Colonic mucosa (tissue), 4 donors: ENCODE results near the gene TRIM67. TPM values are rescaled to one million over a fixed set of nuclear protein-coding genes. Genes with fewer than 3 reads are reported as not detected.
"Not testable (repeated sequence)": the region's sequence is repeated elsewhere in the genome, so short reads cannot be mapped to it uniquely, and the experiment has no call there.

Source experiments
- DNase-seq: peaks from one replicate; pipeline ENCODE4 v3.0.0-alpha.2; 2020
- H3K27ac ChIP-seq: fragments of 200-600 bp; one replicate; pipeline ENCODE4 v1.8.0; 2021
- H3K27me3 ChIP-seq: fragments of 200-600 bp; one replicate; pipeline ENCODE4 v1.8.0; 2021
- H3K36me3 ChIP-seq: fragments of 200-600 bp; one replicate; pipeline ENCODE4 v1.8.0; 2021
- H3K4me1 ChIP-seq: fragments of 200-600 bp; one replicate; pipeline ENCODE4 v1.8.0; 2021; ENCODE audit warnings: mild to moderate bottlenecking
- H3K4me3 ChIP-seq: fragments of 200-600 bp; one replicate; pipeline ENCODE4 v1.8.0; 2021
- H3K9ac ChIP-seq, 2 donors: one replicate each; pipeline ENCODE4 v1.7.0; 2013; ENCODE audit warnings: control low read depth in 2 of 2, low read depth in 2 of 2, low read length in 2 of 2
- H3K9me3 ChIP-seq: fragments of 200-600 bp; one replicate; pipeline ENCODE4 v1.8.0; 2021
- intact Hi-C: fragments of 100-400 bp; cut with DNase I; formaldehyde crosslinking; loops from one replicate; pipeline ENCODE4 v1.14.1; 2022
- total RNA-seq, 2 donors: library from RNA; stranded (reverse); fragmentation: NEBNext Ultra II Directional in 1 of 2; extraction: Animal tissue kit (Norgen Biotek cat#: 25700) in 1 of 2; gene quantifications; one replicate each; pipeline ENCODE4 v1.2.1, GENCODE V29; 2021
- TF ChIP-seq, protein P1 (sequence below): fragments of 200-600 bp; IDR thresholded peaks from one replicate; pipeline ENCODE4 v1.8.0; 2022; ENCODE audit warnings: antibody characterized with exemption, mild to moderate bottlenecking
- donor health status: healthy.
- donor health status: DM: no; HTN: no; CAD: no.
- donor health status: DM: no; HTN: no; CAD: no.

The TRIM67 gene
- total RNA-seq, 2 donors from 2014 or later: 0.03 TPM; not detected in 1

DNA sequence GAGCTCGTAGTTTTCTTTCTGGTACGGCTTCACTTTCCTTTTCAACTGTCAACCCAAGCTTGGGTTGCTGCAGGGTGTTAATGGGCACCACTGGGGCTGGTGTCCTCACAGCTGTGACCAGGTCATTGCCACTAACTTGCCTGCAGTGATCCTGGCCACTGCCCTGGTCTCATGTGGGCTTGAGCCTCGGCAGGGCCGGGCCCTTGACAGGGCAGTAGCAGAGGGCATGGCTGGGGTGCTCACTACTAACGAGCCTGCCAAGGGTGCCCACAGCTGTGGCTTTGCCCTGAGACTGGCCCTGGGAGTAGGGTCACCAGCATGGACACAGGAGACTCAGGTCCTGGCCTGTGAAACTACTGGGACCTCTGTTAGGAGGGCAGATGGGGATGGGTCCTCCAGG, 47.7 kb downstream of the TRIM67 start:
- no peak overlapping the region for H3K27ac ChIP-seq
- H3K27me3 ChIP-seq: no peaks in the 10 kb centered on the region
- DNase-seq: no peak
- H3K4me1 ChIP-seq: no peaks in the 10 kb centered on the region
- intact Hi-C loops: loop anchor here (5.0 kb wide), 1 partner anchor 292 kb away; no protein-coding TSS in a partner anchor
- TF ChIP-seq, protein P1, sequence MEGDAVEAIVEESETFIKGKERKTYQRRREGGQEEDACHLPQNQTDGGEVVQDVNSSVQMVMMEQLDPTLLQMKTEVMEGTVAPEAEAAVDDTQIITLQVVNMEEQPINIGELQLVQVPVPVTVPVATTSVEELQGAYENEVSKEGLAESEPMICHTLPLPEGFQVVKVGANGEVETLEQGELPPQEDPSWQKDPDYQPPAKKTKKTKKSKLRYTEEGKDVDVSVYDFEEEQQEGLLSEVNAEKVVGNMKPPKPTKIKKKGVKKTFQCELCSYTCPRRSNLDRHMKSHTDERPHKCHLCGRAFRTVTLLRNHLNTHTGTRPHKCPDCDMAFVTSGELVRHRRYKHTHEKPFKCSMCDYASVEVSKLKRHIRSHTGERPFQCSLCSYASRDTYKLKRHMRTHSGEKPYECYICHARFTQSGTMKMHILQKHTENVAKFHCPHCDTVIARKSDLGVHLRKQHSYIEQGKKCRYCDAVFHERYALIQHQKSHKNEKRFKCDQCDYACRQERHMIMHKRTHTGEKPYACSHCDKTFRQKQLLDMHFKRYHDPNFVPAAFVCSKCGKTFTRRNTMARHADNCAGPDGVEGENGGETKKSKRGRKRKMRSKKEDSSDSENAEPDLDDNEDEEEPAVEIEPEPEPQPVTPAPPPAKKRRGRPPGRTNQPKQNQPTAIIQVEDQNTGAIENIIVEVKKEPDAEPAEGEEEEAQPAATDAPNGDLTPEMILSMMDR: no peak
- no peak overlapping the region for H3K9ac ChIP-seq
- H3K4me3 ChIP-seq: no peak overlapping the region
- no peaks in the 10 kb centered on the region for H3K9me3 ChIP-seq
- no peaks in the 10 kb centered on the region for H3K36me3 ChIP-seq

- intact Hi-C loops: loop anchor here (5.0 to 10.0 kb wide), 3 partner anchors 233 to 575 kb away; partner anchors contain the start of genes ARV1 and TTC13
- H3K27ac ChIP-seq: no peak overlapping the region
- TF ChIP-seq, protein P1: no peak
- no peak for DNase-seq
- H3K9ac ChIP-seq: no peak overlapping the region
- no peaks in the 10 kb centered on the region for H3K4me1 ChIP-seq
- H3K9me3 ChIP-seq: no peaks in the 10 kb centered on the region
- H3K27me3 ChIP-seq: no peaks in the 10 kb centered on the region
- no peaks in the 10 kb centered on the region for H3K36me3 ChIP-seq
- H3K4me3 ChIP-seq: no peak overlapping the region
These were observed 48.3 kb downstream of the TRIM67 start for GRCh38 chr1:231210126-231210525.

DNA sequence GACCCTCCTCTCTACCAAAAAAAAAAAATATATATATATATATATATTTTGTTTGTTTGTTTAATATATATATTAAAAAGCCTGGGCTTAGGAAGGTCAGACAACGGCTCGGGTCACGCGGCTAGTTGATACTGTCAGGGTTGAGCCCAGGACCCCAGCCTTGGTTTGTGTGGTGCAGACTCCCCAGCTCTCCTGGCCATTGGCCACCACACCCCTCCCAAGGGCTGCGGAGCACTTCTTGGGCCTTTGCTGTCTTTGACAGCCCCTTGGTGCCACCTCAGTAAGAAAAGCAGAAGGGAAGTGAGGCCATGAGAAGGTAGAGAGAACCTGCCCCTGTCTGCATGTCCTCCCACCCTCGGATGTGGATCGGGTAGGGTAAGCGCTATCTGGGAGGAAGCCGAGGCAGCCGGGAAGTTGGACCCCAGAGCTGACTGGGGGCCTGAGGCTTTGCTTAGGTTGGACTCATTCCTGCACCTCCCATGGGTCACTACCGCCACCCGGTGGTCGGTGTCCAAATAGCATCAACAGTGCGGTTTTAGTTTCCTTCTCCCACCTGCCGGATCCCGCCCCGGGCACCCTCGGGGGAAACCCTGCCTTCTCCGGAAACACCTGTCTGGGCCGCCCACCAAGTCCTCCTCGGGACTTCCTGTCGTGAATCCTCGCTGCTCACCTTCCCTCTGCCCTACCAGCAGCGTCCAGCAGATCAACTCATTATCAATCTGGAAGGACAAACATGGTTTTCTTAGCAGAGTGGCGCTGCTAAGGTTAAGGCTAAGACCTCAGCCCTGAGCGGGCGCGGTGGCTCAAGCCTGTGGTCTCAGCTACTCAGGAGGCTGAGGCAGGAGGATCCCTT, 49.4 kb downstream of the TRIM67 start:
- Histone ChIP-seq H3K9ac (peak overlapping the region; percentile 50 to 67), H3K27ac (peak overlapping the region; percentile 14), H3K4me1 (no peaks in the 10 kb centered on the region), H3K4me3 (peak overlapping the region; percentile 26), H3K36me3 (no peaks in the 10 kb centered on the region), H3K9me3 (no peaks in the 10 kb centered on the region), H3K27me3 (no peaks in the 10 kb centered on the region)
- peak; percentile 96 for DNase-seq
- TF ChIP-seq, protein P1: peak; percentile 81
- intact Hi-C loops: loop anchor here (5.0 to 10.0 kb wide), 3 partner anchors 234 to 576 kb away; partner anchors contain the start of genes ARV1 and TTC13

- intact Hi-C loops: loop anchor here (2.0 to 10.0 kb wide), 4 partner anchors 24 to 578 kb away; partner anchors contain the start of genes ARV1 and TTC13
- H3K36me3 ChIP-seq, H3K27ac ChIP-seq, H3K4me1 ChIP-seq, H3K9me3 ChIP-seq, H3K4me3 ChIP-seq, H3K27me3 ChIP-seq, H3K9ac ChIP-seq: not testable (repeated sequence)
- peak; percentile 53 for DNase-seq
These were observed 50.4 kb downstream of the TRIM67 start for GRCh38 chr1:231212301-231212700.

- Histone ChIP-seq H3K27me3 (no peaks in the 10 kb centered on the region), H3K4me3 (no peak overlapping the region), H3K27ac (no peak overlapping the region), H3K36me3 (no peaks in the 10 kb centered on the region), H3K9ac (no peak overlapping the region), H3K4me1 (no peaks in the 10 kb centered on the region), H3K9me3 (no peaks in the 10 kb centered on the region)
- intact Hi-C loops: loop anchor here (2.0 to 10.0 kb wide), 5 partner anchors 23 to 579 kb away; partner anchors contain the start of genes ARV1 and TTC13
- DNase-seq: no peak
- TF ChIP-seq, protein P1: no peak
These were observed 52.1 kb downstream of the TRIM67 start for GRCh38 chr1:231213831-231214573.
